ENCODE data around the gene MST1.
"Not testable (repeated sequence)": the region's sequence is repeated elsewhere in the genome, so short reads cannot be mapped to it uniquely, and the experiment has no call there.

MST1 gene

GRCh38 chr3:49700453-49701128 is 11.3 kb upstream of the MST1 start:
- no peak for DNase-seq (ENCODE audit: low spot score)

GRCh38 chr3:49700014-49700413 is 10.7 kb upstream of the MST1 start:
- DNase-seq (ENCODE audit: low spot score) = no peak

GRCh38 chr3:49699281-49699979 is 10.2 kb upstream of the MST1 start:
- DNase-seq (ENCODE audit: low spot score) = no peak

- not testable (repeated sequence) for DNase-seq (ENCODE audit: low spot score)
Measured at GRCh38 chr3:49695350-49696015, 6.2 kb upstream of the MST1 start.

GRCh38 chr3:49694409-49695070 is 5.3 kb upstream of the MST1 start:
- not testable (repeated sequence) for DNase-seq (ENCODE audit: low spot score)

- not testable (repeated sequence) for DNase-seq (ENCODE audit: low spot score)
Measured at GRCh38 chr3:49691481-49691880, 2.2 kb upstream of the MST1 start.

GRCh38 chr3:49690856-49691255 is 1.6 kb upstream of the MST1 start:
- not testable (repeated sequence) for DNase-seq (ENCODE audit: low spot score)

GRCh38 chr3:49689908-49690624 is 792 bp upstream of the MST1 start:
- DNase-seq (ENCODE audit: low spot score) = not testable (repeated sequence)

GRCh38 chr3:49688338-49689045 is 782 bp downstream of the MST1 start:
- not testable (repeated sequence) for DNase-seq (ENCODE audit: low spot score)

GRCh38 chr3:49687424-49687795 is 1.9 kb downstream of the MST1 start:
- not testable (repeated sequence) for DNase-seq (ENCODE audit: low spot score)

GRCh38 chr3:49686769-49687423 is 2.4 kb downstream of the MST1 start:
- not testable (repeated sequence) for DNase-seq (ENCODE audit: low spot score)

GRCh38 chr3:49686346-49686745 is 2.9 kb downstream of the MST1 start:
- not testable (repeated sequence) for DNase-seq (ENCODE audit: low spot score)

- not testable (repeated sequence) for DNase-seq (ENCODE audit: low spot score)
Measured at GRCh38 chr3:49685846-49686245, 3.4 kb downstream of the MST1 start.

GRCh38 chr3:49685103-49685502 is 4.2 kb downstream of the MST1 start:
- DNase-seq (ENCODE audit: low spot score) = not testable (repeated sequence)

- DNase-seq (ENCODE audit: low spot score) = not testable (repeated sequence)
Measured at GRCh38 chr3:49684453-49684852, 4.8 kb downstream of the MST1 start.

GRCh38 chr3:49683162-49683561 is 6.1 kb downstream of the MST1 start:
- no peak for DNase-seq (ENCODE audit: low spot score)

- no peak for DNase-seq (ENCODE audit: low spot score)
Measured at GRCh38 chr3:49681543-49681942, 7.7 kb downstream of the MST1 start.

- no peak for DNase-seq (ENCODE audit: low spot score)
Measured at GRCh38 chr3:49681232-49681522, 8.1 kb downstream of the MST1 start.

- DNase-seq (ENCODE audit: low spot score) = no peak
Measured at GRCh38 chr3:49680493-49681231, 8.6 kb downstream of the MST1 start.

GRCh38 chr3:49675912-49676311 is 13.4 kb downstream of the MST1 start:
- DNase-seq (ENCODE audit: low spot score) = no peak

All from germinal center (tissue), 1 donor.